ENCODE data around the gene HDAC3.
A peak's percentile ranks its signal among the peaks of the same experiment; 100 is the strongest.

The HDAC3 gene

GRCh38 chr5:141598391-141599345 is 38.0 kb downstream of the HDAC3 start:
- no peak for DNase-seq

GRCh38 chr5:141597814-141598213 is 38.8 kb downstream of the HDAC3 start:
- DNase-seq: no peak

- peak; percentile 11 for DNase-seq
Observed at GRCh38 chr5:141597394-141597793, 39.3 kb downstream of the HDAC3 start.

- no peak for DNase-seq
Observed at GRCh38 chr5:141596867-141597266, 39.8 kb downstream of the HDAC3 start.

- DNase-seq: no peak
Observed at GRCh38 chr5:141590127-141590526, 46.5 kb downstream of the HDAC3 start.

- no peak for DNase-seq
Observed at GRCh38 chr5:141586246-141586645, 50.4 kb downstream of the HDAC3 start.

- no peak for DNase-seq
Observed at GRCh38 chr5:141585594-141585993, 51.1 kb downstream of the HDAC3 start.

- DNase-seq: no peak
Observed at GRCh38 chr5:141574122-141574510, 62.5 kb downstream of the HDAC3 start.

- DNase-seq: no peak
Observed at GRCh38 chr5:141573489-141574121, 63.0 kb downstream of the HDAC3 start.
